Measurements from ENCODE around the gene LMOD3.

LMOD3 gene

DNA sequence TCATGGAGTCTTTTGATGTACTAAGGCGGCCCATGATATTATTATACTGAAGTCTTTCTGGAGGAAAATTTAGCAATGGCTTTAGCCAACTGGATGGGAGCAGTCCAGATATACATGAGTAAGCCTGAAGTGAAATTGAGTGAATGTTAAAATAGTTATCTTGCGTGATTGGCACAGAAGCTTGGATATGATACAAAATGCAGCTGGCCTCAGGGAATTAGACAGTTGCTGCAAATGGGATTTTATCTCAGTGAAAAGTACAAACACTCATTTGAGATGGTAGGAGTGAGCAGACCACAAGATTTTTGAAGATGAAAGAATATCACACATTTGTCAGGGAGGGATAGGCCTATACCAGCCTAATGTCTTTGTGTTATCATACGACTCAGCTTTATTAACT, 8.9 kb downstream of the LMOD3 start:
- Histone ChIP-seq H3K9ac (ENCODE audit: low read length) (no peak overlapping the region), H3K4me3 (ENCODE audit: low read length) (no peak overlapping the region), H3K36me3 (replicated peaks; ENCODE audit: low read depth, low read length) (no peaks in the 10 kb centered on the region), H3K9me3 (ENCODE audit: insufficient read depth, low read length) (no peaks in the 10 kb centered on the region), H3K27me3 (ENCODE audit: low read depth, low read length) (no peaks in the 10 kb centered on the region), H2AFZ (ENCODE audit: low read depth, low read length) (no peak overlapping the region), H3K4me1 (ENCODE audit: low read length) (no peaks in the 10 kb centered on the region), H3K79me2 (ENCODE audit: low read length) (no peaks in the 10 kb centered on the region), H3K27ac (ENCODE audit: low read length) (no peak overlapping the region), H4K20me1 (ENCODE audit: insufficient read depth, low read length) (no peaks in the 10 kb centered on the region), H3K4me2 (ENCODE audit: low read length) (no peak overlapping the region)
- TF ChIP-seq EZH2phosphoT487 (IDR thresholded peaks at IDR 0.05; ENCODE audit: low read depth): no peak
- TF ChIP-seq, protein P1, sequence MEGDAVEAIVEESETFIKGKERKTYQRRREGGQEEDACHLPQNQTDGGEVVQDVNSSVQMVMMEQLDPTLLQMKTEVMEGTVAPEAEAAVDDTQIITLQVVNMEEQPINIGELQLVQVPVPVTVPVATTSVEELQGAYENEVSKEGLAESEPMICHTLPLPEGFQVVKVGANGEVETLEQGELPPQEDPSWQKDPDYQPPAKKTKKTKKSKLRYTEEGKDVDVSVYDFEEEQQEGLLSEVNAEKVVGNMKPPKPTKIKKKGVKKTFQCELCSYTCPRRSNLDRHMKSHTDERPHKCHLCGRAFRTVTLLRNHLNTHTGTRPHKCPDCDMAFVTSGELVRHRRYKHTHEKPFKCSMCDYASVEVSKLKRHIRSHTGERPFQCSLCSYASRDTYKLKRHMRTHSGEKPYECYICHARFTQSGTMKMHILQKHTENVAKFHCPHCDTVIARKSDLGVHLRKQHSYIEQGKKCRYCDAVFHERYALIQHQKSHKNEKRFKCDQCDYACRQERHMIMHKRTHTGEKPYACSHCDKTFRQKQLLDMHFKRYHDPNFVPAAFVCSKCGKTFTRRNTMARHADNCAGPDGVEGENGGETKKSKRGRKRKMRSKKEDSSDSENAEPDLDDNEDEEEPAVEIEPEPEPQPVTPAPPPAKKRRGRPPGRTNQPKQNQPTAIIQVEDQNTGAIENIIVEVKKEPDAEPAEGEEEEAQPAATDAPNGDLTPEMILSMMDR (IDR thresholded peaks at IDR 0.05; ENCODE audit: low read depth, low read length): no peak

DNA sequence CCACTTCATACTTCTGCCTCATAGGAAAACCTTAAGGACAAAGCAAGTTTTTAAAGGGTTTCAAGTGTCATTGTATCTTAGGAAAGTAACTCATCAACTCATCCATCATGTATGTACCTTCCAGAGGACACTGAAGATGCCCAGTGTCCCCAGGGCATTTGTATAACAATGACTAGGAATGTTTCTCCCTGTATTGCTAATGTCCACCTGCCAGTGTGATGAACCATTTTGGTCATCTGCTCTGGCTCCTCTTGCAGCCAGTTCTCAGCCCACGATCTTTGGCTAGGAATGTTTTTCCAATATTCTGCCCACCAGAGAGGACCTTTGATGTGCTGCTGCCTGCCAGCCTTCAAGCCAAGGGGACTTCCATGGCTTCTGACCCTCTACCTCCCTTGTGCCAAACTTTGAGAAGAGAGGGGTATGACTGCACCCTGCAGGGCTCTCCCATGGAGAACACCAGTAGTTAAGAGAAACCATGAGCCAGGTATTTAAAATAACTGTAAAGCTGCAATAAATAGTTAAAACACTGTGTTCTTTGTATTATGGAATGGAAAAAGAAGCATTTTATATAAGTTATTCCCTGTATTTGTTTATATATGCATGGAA, 11.4 kb downstream of the LMOD3 start:
- Histone ChIP-seq H3K27ac (ENCODE audit: low read length) (no peak overlapping the region), H3K4me1 (ENCODE audit: low read length) (no peaks in the 10 kb centered on the region), H3K4me3 (ENCODE audit: low read length) (no peak overlapping the region), H3K79me2 (ENCODE audit: low read length) (no peaks in the 10 kb centered on the region), H3K36me3 (replicated peaks; ENCODE audit: low read depth, low read length) (peaks cover under 1% of the 10 kb centered on the region), H3K4me2 (ENCODE audit: low read length) (no peak overlapping the region), H4K20me1 (ENCODE audit: insufficient read depth, low read length) (no peaks in the 10 kb centered on the region), H3K9me3 (ENCODE audit: insufficient read depth, low read length) (no peaks in the 10 kb centered on the region), H3K9ac (ENCODE audit: low read length) (no peak overlapping the region), H3K27me3 (ENCODE audit: low read depth, low read length) (no peaks in the 10 kb centered on the region), H2AFZ (ENCODE audit: low read depth, low read length) (no peak overlapping the region)
- TF ChIP-seq, protein P1 (IDR thresholded peaks at IDR 0.05; ENCODE audit: low read depth, low read length): 0 out of 2 replicates have a peak, but pooled peaks have one; percentile 6
- TF ChIP-seq EZH2phosphoT487 (IDR thresholded peaks at IDR 0.05; ENCODE audit: low read depth): no peak

DNA sequence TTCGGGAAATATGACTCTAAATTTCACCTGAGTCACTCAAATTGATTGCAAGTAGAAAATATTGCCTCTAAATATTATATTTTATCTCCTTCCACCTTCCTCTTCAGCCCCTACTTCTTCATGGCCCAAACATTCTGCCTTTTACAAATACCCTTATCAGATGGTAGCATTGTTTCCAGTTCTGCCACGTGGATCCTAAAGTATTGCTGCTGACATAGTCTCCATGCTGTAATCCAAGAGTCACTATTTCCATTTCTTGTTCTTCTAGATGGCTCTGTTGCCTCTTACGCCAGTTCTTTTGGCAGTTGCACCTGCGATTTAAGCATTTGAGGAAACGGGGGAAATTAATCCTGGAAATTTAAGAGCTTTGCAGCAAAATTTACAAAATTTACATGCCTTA, 13.6 kb downstream of the LMOD3 start:
- Histone ChIP-seq H3K9me3 (ENCODE audit: insufficient read depth, low read length) (no peaks in the 10 kb centered on the region), H3K36me3 (replicated peaks; ENCODE audit: low read depth, low read length) (peaks cover 20% of the 10 kb centered on the region), H3K9ac (ENCODE audit: low read length) (no peak overlapping the region), H3K4me3 (ENCODE audit: low read length) (no peak overlapping the region), H4K20me1 (ENCODE audit: insufficient read depth, low read length) (no peaks in the 10 kb centered on the region), H3K27ac (ENCODE audit: low read length) (no peak overlapping the region), H3K4me1 (ENCODE audit: low read length) (no peaks in the 10 kb centered on the region), H2AFZ (ENCODE audit: low read depth, low read length) (no peak overlapping the region), H3K79me2 (ENCODE audit: low read length) (no peaks in the 10 kb centered on the region), H3K4me2 (ENCODE audit: low read length) (no peak overlapping the region), H3K27me3 (ENCODE audit: low read depth, low read length) (no peaks in the 10 kb centered on the region)
- TF ChIP-seq, protein P1 (IDR thresholded peaks at IDR 0.05; ENCODE audit: low read depth, low read length): no peak
- TF ChIP-seq EZH2phosphoT487 (IDR thresholded peaks at IDR 0.05; ENCODE audit: low read depth): no peak

DNA sequence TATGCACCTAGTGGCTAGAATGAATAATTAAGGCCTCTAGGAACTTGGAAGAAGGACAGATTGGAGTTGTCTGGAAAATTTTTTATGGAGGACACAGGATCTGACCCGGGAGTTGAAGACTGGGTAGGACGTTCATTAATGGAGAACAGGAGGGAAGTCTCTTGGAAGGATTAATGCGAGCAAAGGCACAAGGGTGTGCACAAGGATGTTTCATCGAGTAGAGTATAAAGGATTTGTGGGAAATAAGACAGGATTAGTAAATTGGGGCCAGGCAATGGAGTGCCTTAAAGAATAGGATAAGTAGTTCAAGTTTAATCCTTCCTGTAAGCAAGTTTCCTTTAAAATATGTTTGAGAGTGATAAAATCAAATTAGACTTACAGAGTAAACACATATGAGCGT, 14.6 kb downstream of the LMOD3 start:
- Histone ChIP-seq H3K36me3 (replicated peaks; ENCODE audit: low read depth, low read length) (peaks cover 29% of the 10 kb centered on the region), H3K27ac (ENCODE audit: low read length) (no peak overlapping the region), H2AFZ (ENCODE audit: low read depth, low read length) (no peak overlapping the region), H3K9ac (ENCODE audit: low read length) (no peak overlapping the region), H4K20me1 (ENCODE audit: insufficient read depth, low read length) (no peaks in the 10 kb centered on the region), H3K27me3 (ENCODE audit: low read depth, low read length) (no peaks in the 10 kb centered on the region), H3K4me3 (ENCODE audit: low read length) (no peak overlapping the region), H3K79me2 (ENCODE audit: low read length) (no peaks in the 10 kb centered on the region), H3K9me3 (ENCODE audit: insufficient read depth, low read length) (no peaks in the 10 kb centered on the region), H3K4me1 (ENCODE audit: low read length) (no peaks in the 10 kb centered on the region), H3K4me2 (ENCODE audit: low read length) (no peak overlapping the region)
- TF ChIP-seq, protein P1 (IDR thresholded peaks at IDR 0.05; ENCODE audit: low read depth, low read length): no peak
- no peak for TF ChIP-seq EZH2phosphoT487 (IDR thresholded peaks at IDR 0.05; ENCODE audit: low read depth)
